ENCODE measurements around the gene IFFO2.
A peak's percentile ranks its signal among the peaks of the same experiment; 100 is the strongest.
"Not testable (repeated sequence)": the region's sequence is repeated elsewhere in the genome, so short reads cannot be mapped to it uniquely, and the experiment has no call there.

IFFO2 gene

DNA sequence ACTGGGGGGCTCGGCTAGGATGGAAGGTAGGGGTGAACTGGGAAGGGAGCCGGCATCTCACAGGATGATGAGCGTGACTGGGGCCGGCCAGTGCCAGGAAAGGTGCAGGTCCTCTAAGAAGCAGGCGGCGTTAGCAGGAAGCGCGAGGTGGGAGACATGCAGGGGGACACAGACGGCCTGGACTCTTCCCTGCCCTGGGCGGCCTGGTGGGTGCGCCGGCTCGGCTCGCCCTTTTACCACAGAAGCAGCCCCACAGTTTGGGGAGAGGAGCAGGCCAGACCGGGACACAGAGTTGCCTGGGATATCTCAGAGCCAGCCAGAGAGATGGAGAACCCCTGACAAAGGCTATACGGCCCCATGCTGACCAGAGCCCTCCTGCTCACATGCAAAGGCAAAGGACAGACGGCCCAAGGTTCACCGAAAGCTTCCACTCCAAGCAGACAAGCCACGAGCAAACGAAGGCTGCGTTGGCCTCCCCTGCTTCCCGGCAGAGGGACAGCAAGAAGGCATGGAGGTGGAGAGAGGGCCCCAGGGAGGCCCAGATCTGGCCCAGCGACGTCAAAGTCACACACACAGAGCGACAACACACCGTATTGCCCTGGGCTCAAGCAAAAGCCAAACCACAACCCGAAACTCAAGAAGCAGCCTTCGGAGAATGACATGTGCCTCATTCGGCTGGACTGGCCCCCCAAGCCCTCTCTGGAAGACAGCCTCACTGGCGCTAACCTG lies 39.2 kb downstream of the IFFO2 start:
- no peak for DNase-seq

GRCh38 chr1:18915341-18915740 lies 41.1 kb downstream of the IFFO2 start:
- DNase-seq: no peak

- DNase-seq: peak; percentile 93
These were observed 43.2 kb downstream of the IFFO2 start for GRCh38 chr1:18913065-18913835.

DNA sequence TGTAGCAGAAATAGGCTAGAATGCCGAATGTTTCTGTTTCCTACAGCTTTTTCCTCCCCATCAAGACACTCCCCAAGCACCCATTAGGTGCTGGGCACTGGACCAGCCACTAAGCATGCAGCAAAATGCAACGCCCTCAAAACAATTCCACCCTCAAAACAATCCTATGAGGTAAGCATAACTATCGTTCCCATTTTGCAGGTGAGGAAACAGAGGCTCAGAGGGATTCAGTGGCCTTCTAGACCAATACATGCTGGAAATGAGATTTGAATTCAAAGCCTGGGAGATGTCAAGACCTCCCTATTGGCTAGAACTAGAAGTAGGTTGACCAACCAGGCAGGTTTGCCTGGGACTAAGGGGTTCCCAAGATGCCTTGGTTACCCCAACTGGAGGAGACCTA lies 43.9 kb downstream of the IFFO2 start:
- DNase-seq: no peak

- no peak for DNase-seq
These were observed 47.3 kb downstream of the IFFO2 start for GRCh38 chr1:18908911-18909771.

- no peak for DNase-seq
These were observed 48.3 kb downstream of the IFFO2 start for GRCh38 chr1:18907917-18908845.

DNA sequence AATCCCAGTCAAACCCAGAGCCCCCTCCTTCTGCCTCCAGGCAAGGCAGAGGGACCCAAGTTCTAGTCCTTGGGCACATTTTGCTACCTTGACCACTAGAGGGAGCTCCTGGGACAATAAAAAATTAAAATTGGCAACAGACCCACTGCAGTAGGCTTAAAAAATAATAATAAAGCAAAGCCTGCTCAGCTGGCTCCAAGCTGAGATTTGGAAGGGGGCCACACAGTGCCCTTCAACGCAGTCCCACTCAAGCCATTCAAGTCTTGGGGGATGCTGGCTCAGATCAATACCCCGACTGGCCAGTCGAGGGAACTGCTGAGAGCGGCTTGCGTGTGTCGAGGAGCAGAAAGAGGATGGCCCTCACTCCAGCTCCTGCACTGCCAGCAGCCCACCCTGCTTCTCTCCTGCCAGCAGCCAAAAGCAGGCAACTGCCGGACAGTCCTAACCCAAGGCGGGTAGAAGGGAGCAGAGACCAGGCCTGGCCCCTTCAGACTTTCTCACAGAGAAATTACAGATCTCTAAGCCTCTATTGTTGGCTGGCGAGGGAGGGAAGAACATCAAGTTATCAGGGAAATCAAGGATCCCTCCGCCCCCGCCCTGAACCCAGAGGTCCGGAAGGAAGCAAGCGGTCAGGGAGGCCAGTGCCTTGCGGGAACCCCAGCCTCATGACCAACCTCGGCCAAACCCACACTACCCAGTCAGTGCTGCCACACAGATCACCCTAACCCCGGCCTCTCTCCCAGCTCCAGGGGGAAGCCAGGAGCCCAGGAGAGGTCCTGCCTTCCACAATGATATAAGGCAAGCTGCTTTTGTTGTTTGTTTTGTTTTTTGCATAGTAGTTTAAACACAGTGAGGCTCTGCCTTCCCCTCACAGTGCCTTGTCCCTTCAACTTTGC lies 49.2 kb downstream of the IFFO2 start:
- DNase-seq: peak; percentile 82

GRCh38 chr1:18903291-18903756 lies 53.2 kb downstream of the IFFO2 start:
- DNase-seq: no peak

DNA sequence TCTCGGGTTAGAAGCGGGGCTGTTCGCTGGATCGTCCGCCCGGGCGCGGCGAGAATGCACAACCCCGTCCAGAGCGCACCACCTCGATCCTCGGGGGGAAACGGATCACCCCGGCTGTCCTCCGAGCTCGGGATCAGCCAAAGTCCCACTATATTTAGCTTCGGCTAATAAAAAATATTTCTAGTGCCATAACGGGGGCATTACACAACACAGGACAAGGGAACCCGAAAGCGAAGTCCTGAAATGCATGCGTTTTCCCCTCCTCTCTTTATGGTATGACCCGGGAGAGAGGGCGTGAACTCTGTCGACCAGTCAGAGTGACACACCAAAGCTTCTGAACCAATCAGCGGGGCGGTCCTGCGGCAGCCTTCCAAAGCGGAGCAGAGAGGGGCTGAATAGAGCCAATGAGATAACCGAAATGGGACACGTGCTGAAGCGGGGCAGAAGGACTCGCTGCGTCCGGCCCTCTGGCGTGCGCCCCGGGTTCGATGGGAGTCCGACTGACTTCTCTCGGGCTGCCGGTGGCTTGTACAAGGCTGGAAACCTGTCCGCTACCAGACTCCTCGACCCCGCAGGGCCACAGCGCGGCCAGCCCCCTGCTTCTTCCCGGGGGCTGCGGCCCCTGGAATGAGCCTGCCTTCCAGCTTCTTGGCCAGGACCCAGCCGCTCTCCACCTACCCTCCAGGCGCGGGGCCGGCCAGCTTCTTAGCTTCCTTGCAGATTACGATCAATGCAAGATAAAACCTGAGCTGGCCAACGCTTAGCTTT lies 53.8 kb downstream of the IFFO2 start, which contains the start of gene ALDH4A1:
Gene ALDH4A1 (minus strand): TSS at position 33 of the 768 bp plus-strand sequence. CDS start 32 bp downstream, at position 1.
- DNase-seq: peak; percentile 93

- no peak for DNase-seq
These were observed 54.4 kb downstream of the IFFO2 start for GRCh38 chr1:18901952-18902522.

DNA sequence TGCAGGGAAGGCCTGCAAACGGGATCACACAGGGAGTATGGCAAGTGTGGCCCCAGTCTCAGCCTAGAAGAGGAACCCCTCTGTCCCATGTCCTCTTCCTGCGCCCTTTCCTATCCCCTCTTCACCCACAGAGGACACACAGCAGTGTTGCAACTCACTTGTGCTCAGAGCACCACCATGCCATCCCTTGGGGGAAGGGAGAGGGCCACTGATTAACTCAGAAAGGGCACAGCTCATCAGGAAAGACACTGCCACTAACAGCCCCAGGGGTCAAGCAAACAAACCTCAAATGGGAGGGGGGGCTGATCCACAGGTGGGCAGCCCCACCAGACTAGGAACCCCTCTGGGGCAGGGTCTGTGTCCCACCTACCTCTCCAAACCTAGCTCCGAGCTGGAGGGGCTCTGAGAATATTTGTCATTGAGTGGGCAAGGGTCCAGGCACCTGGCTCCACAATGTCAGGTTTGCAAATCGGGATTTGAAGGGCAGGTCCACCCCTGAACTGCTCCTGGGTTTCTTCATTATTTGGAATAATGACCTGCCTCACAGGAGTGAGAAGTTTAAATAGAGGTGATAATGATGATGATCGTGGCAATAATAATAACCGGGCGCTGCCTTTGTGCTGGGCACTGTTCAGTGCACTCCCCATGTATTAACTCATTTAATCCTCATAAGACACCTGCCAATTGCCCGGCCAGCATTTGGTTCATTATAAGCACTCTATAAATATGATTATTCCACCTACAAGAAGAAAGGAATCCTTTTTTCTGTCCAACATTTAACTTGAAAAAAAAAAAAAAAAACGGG lies 55.1 kb downstream of the IFFO2 start:
- no peak for DNase-seq

- DNase-seq: no peak
These were observed 56.1 kb downstream of the IFFO2 start for GRCh38 chr1:18900303-18900841.

DNA sequence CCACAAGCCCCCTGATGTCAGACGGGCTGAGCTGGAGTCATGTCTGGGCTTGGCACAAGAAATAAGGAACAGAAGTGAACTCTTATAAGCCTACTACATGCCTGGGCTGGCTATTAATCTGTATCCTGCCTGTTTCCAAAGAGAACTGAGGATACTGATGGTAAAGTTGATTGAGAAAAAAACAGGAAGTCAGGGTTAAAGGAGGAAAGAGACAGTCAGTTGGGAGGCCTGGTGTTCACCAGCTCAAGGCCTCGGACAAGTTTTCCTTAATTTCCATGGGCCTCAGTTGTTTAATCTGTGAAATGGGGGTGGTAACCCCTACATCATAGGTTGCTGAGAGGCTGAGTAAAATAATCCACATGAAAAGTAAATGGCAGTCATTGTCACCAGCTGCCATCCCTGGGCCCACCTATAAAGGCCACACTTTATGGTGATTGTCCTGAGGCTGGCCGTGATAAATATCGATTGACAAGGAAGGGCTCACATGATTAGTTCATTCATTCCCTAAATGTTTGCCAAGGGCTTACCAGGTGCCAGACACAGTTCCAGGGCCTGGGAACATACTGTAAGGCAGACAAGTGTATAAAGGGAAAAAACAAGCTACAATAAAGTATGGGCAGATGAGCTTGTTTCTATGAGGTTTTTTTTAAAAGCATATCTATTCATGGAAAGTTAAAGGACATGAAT lies 57.0 kb downstream of the IFFO2 start:
- no peak for DNase-seq

DNA sequence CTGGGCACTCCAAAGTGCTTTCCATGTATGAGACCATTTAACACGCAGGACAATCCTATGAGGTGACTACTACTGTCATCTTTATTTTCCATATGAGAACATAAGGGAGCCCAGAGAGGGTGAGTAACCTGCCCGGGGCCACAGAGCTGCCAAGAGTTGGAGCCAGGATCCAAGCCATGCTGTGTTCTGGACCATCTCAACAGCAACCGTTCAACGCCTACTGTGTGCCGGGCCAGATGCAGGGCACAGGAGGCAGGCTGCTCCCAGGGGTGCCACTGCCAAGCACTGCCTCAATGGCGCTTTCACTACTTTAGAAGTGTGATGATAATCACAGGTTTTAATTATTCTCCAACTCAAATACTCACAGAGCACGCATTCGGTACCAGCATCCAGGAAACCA lies 57.9 kb downstream of the IFFO2 start:
- no peak for DNase-seq

GRCh38 chr1:18895317-18895716 lies 61.2 kb downstream of the IFFO2 start:
- no peak for DNase-seq

- DNase-seq: no peak
These were observed 63.4 kb downstream of the IFFO2 start for GRCh38 chr1:18893120-18893519.

DNA sequence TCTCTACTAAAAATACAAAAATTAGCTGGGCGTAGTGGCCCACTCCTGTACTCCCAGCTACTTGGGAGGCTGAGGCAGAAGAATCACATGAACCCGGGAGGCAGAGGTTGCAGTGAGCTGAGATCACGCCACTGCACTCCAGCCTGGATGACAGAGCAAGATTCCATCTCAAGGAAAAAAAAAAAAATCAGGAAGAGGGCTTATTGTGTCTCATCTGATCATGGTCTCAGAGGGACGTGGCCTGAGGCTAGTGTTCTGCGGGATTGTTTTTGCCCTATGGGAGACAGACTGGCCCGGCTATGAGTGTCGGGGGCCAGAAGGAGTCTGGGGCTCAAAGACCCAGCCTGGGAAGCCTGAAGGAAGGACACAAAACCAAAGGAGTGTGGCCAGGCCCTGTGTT lies 64.6 kb downstream of the IFFO2 start:
- DNase-seq: not testable (repeated sequence)

DNA sequence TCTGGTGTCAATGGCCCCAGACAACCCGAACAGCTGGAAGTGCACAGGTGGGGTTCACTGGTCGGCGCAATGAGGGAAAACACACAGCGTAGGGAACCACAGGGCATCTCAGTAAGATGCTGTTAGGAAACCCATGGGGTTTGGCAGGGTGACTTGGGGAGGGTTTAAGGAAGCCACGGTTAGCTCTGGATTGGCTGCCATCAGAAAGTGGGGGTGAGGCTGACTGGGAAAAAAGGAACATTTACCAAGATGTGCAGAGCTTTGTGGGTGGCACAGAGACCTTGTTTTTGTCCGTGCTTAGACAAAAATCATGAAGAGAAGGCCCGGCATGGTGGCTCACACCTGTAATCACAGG lies 65.1 kb downstream of the IFFO2 start:
- no peak for DNase-seq

Data from activated CD8-positive, alpha-beta memory T cell treated with anti-CD3 and anti-CD28 coated beads for 24 hours (primary cell).